GM12872 (cell line): Measurements from ENCODE around the gene PTPRU.

Experiments used
- TF ChIP-seq, protein P1 (sequence below): IDR thresholded peaks from 3 replicates; pipeline ENCODE4 v1.5.1; 2011; ENCODE audit warnings: low read depth, mild to moderate bottlenecking, low read length, moderate library complexity; ENCODE audit not compliant: insufficient read depth

The PTPRU gene

DNA sequence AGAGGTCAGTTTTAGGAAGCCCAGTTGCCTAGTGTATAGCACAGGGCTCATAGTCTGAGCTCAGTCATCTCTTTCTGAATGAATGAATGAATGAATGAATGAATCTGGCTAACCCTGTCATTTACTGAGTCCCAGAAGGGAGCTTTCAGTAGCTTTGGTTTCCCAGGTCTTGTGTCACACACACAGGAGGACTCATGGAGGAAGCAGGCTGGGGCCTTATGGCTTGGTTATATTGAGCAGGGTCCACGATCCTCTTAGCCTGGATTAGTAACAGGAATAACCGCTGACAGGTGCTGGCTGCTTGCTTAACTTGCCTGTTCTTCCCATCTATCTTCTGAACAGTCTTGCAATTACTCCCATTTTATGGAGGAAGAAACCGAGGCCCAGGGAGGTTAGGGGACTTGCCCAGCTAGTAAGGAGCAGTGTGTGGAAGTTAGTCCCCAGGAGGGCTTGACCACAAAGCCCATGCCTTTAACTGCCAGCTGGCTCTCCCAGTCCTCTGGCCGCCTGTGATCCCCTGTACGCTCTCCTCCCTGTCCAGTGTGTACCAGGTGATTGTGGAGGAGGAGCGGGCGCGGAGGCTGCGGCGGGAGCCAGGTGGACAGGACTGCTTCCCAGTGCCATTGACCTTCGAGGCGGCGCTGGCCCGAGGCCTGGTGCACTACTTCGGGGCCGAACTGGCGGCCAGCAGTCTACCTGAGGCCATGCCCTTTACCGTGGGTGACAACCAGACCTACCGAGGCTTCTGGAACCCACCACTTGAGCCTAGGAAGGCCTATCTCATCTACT is 46.0 kb downstream of the PTPRU start:
- TF ChIP-seq, protein P1, sequence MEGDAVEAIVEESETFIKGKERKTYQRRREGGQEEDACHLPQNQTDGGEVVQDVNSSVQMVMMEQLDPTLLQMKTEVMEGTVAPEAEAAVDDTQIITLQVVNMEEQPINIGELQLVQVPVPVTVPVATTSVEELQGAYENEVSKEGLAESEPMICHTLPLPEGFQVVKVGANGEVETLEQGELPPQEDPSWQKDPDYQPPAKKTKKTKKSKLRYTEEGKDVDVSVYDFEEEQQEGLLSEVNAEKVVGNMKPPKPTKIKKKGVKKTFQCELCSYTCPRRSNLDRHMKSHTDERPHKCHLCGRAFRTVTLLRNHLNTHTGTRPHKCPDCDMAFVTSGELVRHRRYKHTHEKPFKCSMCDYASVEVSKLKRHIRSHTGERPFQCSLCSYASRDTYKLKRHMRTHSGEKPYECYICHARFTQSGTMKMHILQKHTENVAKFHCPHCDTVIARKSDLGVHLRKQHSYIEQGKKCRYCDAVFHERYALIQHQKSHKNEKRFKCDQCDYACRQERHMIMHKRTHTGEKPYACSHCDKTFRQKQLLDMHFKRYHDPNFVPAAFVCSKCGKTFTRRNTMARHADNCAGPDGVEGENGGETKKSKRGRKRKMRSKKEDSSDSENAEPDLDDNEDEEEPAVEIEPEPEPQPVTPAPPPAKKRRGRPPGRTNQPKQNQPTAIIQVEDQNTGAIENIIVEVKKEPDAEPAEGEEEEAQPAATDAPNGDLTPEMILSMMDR: no peak

- TF ChIP-seq, protein P1: no peak
These were observed 46.8 kb downstream of the PTPRU start for GRCh38 chr1:29282924-29283803.

DNA sequence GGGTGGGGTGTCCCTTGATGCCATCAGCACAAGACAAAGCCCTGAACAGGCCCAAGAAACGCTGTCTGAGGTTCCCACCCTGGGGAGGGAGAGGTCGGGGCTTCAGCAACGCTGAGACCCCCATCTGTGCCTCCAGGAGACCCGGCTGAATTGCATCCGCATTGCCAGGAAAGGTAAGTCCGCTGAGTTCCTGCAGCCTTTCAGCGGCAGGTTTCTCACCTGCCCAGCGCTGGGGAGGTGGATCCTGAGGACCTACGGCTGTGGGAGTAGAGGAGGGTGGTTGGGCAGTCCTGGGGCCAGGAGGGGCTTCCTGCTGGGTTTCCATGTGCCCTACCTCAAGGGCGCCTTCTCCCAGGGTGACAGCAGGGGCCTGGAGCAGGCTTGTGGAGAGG is 47.5 kb downstream of the PTPRU start:
- TF ChIP-seq, protein P1: no peak

DNA sequence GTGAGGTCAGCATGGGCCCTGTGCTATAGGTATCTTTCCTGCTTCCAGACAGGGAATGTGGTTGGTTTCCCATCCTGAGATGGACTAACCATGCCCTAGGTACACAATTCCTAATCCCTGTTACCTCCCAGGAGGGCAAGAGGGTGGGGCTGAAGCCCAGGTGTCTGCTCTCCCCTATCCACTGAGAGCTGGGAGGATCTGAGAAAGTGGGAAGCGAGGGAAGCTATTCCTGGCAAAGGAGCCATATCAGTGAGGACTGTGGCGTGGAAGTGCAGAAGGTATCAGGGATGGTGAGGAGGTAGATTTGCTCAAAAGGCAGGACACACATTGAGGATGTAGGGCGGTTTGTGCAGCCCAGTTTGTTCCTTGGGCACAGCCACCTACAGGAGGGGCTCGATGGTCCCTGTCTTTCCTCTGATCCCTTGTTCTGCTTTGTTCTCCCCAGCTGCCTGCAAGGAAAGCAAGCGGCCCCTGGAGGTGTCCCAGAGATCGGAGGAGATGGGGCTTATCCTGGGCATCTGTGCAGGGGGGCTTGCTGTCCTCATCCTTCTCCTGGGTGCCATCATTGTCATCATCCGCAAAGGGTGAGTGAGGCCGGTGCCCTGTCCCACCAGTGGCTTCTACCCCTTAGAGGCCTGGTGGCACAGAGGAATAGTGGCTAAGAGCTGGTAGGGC is 48.1 kb downstream of the PTPRU start:
- TF ChIP-seq, protein P1: no peak

GRCh38 chr1:29284961-29285560 is 48.7 kb downstream of the PTPRU start:
- TF ChIP-seq, protein P1: no peak

- TF ChIP-seq, protein P1: no peak
These were observed 49.4 kb downstream of the PTPRU start for GRCh38 chr1:29285771-29286170.
